Measurements from ENCODE around the gene CLEC2A. TPM values are rescaled to one million over a fixed set of nuclear protein-coding genes. Genes with fewer than 3 reads are reported as not detected.

Gene CLEC2A
- total RNA-seq, 1 experiment from 2014 or later: 0.87 TPM

- Histone ChIP-seq H3K56ac (ENCODE audit: insufficient read length, low read depth, low read length) (no peak overlapping the region), H4K5ac (ENCODE audit: insufficient read length, low read depth, low read length) (no peak overlapping the region), H3K27me3 (ENCODE audit: insufficient read depth, low read length) (no peaks in the 10 kb centered on the region), H3T11ph (ENCODE audit: low read length) (no peak overlapping the region), H3K9ac (ENCODE audit: extremely low read depth, insufficient read length, low read length) (no peak overlapping the region), H4K20me1 (ENCODE audit: control insufficient read depth, insufficient read depth, insufficient read length) (no peaks in the 10 kb centered on the region), H3K4me1 (ENCODE audit: insufficient read depth, low read length) (no peaks in the 10 kb centered on the region), H2BK12ac (ENCODE audit: insufficient read length, low read depth, low read length) (no peak overlapping the region), H2AFZ (ENCODE audit: low read length) (no peak overlapping the region), H3K23ac (ENCODE audit: insufficient read length, low read depth, low read length) (no peak overlapping the region), H3K79me1 (ENCODE audit: insufficient read depth, low read depth, low read length, poor library complexity, severe bottlenecking) (no peaks in the 10 kb centered on the region), H2BK15ac (ENCODE audit: low read depth, low read length) (no peak overlapping the region), H4K8ac (replicated peaks; ENCODE audit: insufficient read length, low read depth, low read length) (no peak overlapping the region), H3K18ac (ENCODE audit: insufficient read length, low read depth, low read length) (no peak overlapping the region), H2BK120ac (ENCODE audit: low read depth, low read length, poor library complexity, severe bottlenecking) (no peak overlapping the region), H2BK20ac (ENCODE audit: low read depth, low read length, poor library complexity, severe bottlenecking) (no peak overlapping the region), H2AK5ac (ENCODE audit: insufficient read length, low read length) (no peak overlapping the region), H3K79me2 (ENCODE audit: insufficient read depth, low read length) (no peaks in the 10 kb centered on the region), H2BK5ac (ENCODE audit: insufficient read length, low read length) (no peak overlapping the region), H4K91ac (ENCODE audit: insufficient read length, low read depth, low read length) (no peak overlapping the region), H3K27ac (ENCODE audit: insufficient read length, low read depth, low read length) (no peak overlapping the region), H3K9me3 (ENCODE audit: control insufficient read depth, low read depth, low read length) (no peaks in the 10 kb centered on the region), H3K23me2 (ENCODE audit: insufficient read length, low read depth, low read length, poor library complexity, severe bottlenecking) (no peaks in the 10 kb centered on the region), H3K4ac (ENCODE audit: low read depth, low read length) (no peak overlapping the region), H3K14ac (ENCODE audit: insufficient read depth, low read length) (no peak overlapping the region), H3K4me2 (ENCODE audit: insufficient read depth, insufficient read length, low read length) (no peak overlapping the region)
- Mint-ChIP-seq H3K27me3 (ENCODE audit: low read depth) (peaks cover 7% of the 10 kb centered on the region), H3K9me3 (peaks cover 1 to 7% of the 10 kb centered on the region in 2 experiments; a peak in 1 of 5 replicates), H3K4me3 (no peak overlapping the region), H3K4me1 (no peaks in the 10 kb centered on the region), H3K36me3 (ENCODE audit: insufficient read depth in 1 of 3, low read depth in 3 of 3) (peaks cover 0 to 3% (median 0%) of the 10 kb centered on the region in 3 experiments; a peak in 4 of 7 replicates), H3K27ac (no peak overlapping the region)
- no peak for DNase-seq
- TF ChIP-seq, protein P1, sequence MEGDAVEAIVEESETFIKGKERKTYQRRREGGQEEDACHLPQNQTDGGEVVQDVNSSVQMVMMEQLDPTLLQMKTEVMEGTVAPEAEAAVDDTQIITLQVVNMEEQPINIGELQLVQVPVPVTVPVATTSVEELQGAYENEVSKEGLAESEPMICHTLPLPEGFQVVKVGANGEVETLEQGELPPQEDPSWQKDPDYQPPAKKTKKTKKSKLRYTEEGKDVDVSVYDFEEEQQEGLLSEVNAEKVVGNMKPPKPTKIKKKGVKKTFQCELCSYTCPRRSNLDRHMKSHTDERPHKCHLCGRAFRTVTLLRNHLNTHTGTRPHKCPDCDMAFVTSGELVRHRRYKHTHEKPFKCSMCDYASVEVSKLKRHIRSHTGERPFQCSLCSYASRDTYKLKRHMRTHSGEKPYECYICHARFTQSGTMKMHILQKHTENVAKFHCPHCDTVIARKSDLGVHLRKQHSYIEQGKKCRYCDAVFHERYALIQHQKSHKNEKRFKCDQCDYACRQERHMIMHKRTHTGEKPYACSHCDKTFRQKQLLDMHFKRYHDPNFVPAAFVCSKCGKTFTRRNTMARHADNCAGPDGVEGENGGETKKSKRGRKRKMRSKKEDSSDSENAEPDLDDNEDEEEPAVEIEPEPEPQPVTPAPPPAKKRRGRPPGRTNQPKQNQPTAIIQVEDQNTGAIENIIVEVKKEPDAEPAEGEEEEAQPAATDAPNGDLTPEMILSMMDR (conservative IDR thresholded peaks at IDR 0.05): no peak
- WGBS (ENCODE audit: extremely low coverage, insufficient read length, low lambda C conversion rate): no CpG with 5 or more reads among the region's 3 CpGs
Measured at GRCh38 chr12:9948606-9949296, 16.6 kb upstream of the CLEC2A start.

All from H9 (cell line).